ENCODE measurements around the gene TP53INP2. TPM values are rescaled to one million over a fixed set of nuclear protein-coding genes. Genes with fewer than 3 reads are reported as not detected.

The TP53INP2 gene
- total and polyA plus RNA-seq, 2 of the 13 experiments (the other 11 are each of a cell fraction or from before 2014, with no cell fraction given): 5.2 to 18.8 TPM

GRCh38 chr20:34703061-34703423, 1.1 kb upstream of the TP53INP2 start (continued):
- TF ChIP-seq RERE (CRISPR knock-in tag; IDR thresholded peaks at IDR 0.05; ENCODE audit: low read depth) (no peak), ZNF549 (CRISPR knock-in tag; IDR thresholded peaks at IDR 0.05) (no peak), ARHGAP35 (CRISPR knock-in tag; IDR thresholded peaks at IDR 0.05; ENCODE audit: borderline replicate concordance) (0 out of 2 replicates have a peak, but pooled peaks have one; percentile 12), BCL6 (CRISPR knock-in tag; IDR thresholded peaks at IDR 0.05) (no peak), NR2F2 (IDR thresholded peaks at IDR 0.05; ENCODE audit: borderline replicate concordance, low read depth) (0 out of 2 replicates have a peak, but pooled peaks have one; percentile 19), ZSCAN21 (CRISPR knock-in tag; IDR thresholded peaks at IDR 0.05; ENCODE audit: borderline replicate concordance) (peak; percentile 28; the same call in 1 of the 2 replicates), ZNF782 (CRISPR knock-in tag; IDR thresholded peaks at IDR 0.05; ENCODE audit: borderline replicate concordance) (no peak), FOXA1 (IDR thresholded peaks at IDR 0.05) (no peak), FOXA1 (CRISPR knock-in tag; IDR thresholded peaks at IDR 0.05) (no peak), ATF7-NPFF (CRISPR knock-in tag; IDR thresholded peaks at IDR 0.05; ENCODE audit: low read depth) (peak; percentile 83; the same call in 1 of the 2 replicates), GPN1 (CRISPR knock-in tag; IDR thresholded peaks at IDR 0.05; ENCODE audit: borderline replicate concordance) (no peak), MBD4 (IDR thresholded peaks at IDR 0.05; ENCODE audit: borderline replicate concordance, low read length) (no peak), PBX3 (CRISPR knock-in tag; IDR thresholded peaks at IDR 0.05; ENCODE audit: borderline replicate concordance) (no peak), NFE2 (CRISPR knock-in tag; IDR thresholded peaks at IDR 0.05) (no peak), KDM5A (IDR thresholded peaks at IDR 0.05; ENCODE audit: borderline replicate concordance, low read length) (no peak), SMAD9 (CRISPR knock-in tag; IDR thresholded peaks at IDR 0.05) (no peak), NFYB (CRISPR knock-in tag; IDR thresholded peaks at IDR 0.05) (no peak), TFDP2 (CRISPR knock-in tag; IDR thresholded peaks at IDR 0.05) (no peak; the same call in none of the 2 replicates), ZNF713 (CRISPR knock-in tag; IDR thresholded peaks at IDR 0.05) (no peak; the same call in 1 of the 2 replicates), GATA4 (IDR thresholded peaks at IDR 0.05; ENCODE audit: borderline replicate concordance, low read depth) (no peak), ARNT (IDR thresholded peaks at IDR 0.05) (no peak), HNRNPL (IDR thresholded peaks at IDR 0.05; ENCODE audit: low read depth, low read length) (no peak), KAT2B (IDR thresholded peaks at IDR 0.05; ENCODE audit: borderline replicate concordance, low read depth, low read length) (no peak), ATF5 (CRISPR knock-in tag; IDR thresholded peaks at IDR 0.05; ENCODE audit: low read depth) (no peak)
